Stimulated activated CD8-positive, alpha-beta memory T cell treated with anti-CD3 and anti-CD28 coated beads, Interleukin-7, amount 100 ng/mL, for 1 hour (primary cell): ENCODE results near the gene ENO1.
"Not testable (repeated sequence)": the region's sequence is repeated elsewhere in the genome, so short reads cannot be mapped to it uniquely, and the experiment has no call there.

Experiments used
- DNase-seq, 2 donors: peaks; one replicate each; pipeline ENCODE4 v3.0.0-alpha.2; 2020; ENCODE audit warnings: low read depth in 2 of 2

Gene ENO1

DNA sequence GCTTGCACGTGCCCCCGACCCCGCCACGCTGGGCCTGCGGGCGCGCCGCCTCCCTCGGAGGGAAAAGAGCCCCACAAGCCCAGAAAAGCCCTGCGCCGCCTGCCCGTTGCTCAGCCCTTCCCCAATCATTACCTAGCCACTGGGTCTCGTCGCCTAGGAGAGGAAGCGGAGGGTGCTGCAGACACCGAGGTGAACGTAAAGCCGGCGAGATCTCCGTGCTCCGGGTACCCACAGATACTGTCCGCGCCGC is at the start of gene ENO1:
TSS of gene ENO1 (minus strand) at position 239 of the 250 bp plus-strand sequence. CDS start 3,778 bp downstream, outside the sequence.
- no peak for DNase-seq

DNA sequence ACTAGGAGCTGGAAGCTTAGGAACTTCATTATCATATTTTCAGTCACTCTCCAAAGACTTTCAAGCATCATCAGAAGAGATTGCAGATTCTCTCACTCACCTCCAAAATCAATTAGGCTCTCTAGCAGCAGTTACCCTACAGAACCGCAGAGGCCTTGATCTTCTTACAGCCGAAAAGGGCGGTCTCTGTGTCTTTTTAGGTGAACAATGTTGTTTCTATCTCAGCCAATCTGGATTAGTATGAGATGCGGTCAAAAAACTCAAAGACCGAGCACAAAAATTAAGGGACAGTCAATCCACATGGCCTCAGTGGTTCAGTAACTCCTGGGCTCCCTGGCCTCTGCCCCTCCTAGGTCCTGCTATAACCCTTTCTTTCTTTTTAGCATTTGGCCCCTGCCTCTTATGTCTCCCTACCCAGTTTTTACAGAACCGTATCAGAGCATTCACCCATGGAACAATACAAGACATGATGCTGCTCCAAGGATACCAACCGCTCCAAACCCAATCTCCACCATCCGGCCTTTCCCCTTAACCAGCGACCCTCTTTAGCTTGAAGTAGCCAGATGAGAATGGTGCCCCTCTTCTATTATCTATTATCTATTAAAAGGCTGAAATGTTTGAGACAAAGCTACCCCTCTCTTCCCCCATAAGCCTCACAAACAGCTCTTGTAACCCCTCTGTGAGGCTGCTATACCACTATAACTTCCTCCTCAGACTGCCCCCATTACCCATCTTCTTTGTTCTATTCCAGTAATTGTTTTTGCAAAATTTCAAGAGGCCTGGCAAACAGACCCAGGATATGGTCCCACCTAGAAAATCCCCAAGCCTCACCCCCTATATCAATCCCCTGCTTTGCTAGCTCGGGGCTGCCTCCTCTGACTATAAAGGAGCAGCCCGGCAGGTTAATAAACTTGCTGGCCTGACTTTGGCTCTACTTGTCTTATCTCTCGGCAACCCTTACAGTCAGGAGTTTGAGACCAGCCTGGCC is 48.5 kb upstream of the ENO1 start:
- DNase-seq: no peak

DNA sequence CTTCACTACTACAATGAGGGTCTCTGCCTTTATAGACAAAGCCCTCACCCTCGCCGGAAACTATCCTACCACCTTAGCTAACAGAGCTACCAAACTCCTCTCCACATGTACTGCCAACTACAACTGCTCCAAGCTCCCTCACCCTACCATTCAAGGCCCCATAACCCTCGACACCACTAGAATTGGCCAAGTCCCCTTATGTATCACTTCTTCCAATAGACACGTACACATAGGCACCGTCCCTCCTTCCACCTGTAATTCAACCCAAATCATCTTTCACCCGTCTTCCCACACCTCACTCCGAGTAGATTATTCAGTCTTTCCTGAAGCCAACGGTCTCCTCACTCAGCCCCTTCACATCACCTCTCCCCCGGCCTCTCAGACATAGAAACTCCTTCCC is 47.5 kb upstream of the ENO1 start:
- no peak for DNase-seq

GRCh38 chr1:8925406-8925805 is 46.9 kb upstream of the ENO1 start:
- no peak for DNase-seq

- DNase-seq: no peak
These were observed 44.5 kb upstream of the ENO1 start for GRCh38 chr1:8922962-8923361.

DNA sequence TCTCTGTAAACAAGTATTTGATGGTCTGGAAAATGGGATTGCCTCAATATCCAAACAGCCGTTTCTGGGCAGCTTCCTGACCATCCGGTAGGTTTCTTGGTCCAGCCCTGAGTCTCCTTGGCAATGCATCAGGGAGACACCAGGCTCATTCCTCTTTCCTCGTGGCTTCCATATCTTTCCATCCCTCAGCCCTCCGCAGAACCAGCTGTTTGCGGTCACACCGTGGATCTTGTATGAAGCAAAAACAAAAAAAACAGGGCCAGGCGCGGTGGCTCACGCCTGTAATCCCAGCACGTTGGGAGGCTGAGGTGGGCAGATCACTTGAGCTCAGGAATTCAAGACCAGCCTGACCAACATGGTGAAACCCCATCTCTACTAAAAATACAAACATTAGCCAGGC is 39.0 kb upstream of the ENO1 start:
- not testable (repeated sequence) for DNase-seq

DNA sequence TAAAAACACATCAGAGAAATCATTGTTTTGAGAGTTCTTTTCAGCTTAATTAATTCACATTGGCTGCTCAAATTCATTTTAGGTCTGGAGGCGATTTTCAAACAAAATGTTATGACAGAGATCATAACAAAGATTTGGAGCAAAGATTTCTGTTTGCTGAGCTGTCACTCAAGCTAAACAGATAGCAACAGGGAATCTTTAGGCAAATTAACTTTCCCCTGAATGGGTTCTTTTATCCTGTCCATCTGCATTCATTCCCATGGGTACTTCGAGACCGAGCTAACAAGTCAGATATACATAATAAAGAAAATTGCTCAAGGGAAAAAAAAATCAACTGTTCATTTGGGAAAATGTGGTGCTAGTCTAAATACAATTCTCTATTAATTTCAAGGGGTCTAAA is 37.0 kb upstream of the ENO1 start:
- DNase-seq: no peak

- DNase-seq: no peak
These were observed 36.0 kb upstream of the ENO1 start for GRCh38 chr1:8914466-8914865.

DNA sequence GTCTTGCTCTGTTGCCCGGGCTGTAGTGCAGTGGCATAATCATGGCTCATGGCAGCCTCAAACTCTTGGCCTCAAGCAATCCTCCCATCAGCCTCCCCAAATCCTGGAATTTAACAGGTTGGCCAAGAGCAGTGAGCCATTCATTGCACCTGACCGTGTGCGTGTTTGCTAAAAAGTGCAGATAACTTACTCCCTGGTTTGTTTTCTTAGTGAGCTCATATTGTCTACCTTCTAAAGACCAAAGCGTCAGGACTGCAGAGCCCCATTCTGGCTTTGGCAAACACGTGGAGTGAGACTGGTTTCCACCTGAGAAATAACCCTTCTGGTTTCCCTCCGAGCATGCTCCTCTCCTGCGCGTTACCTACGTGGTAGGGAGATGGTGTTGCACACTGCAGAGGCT is 35.0 kb upstream of the ENO1 start:
- no peak for DNase-seq

DNA sequence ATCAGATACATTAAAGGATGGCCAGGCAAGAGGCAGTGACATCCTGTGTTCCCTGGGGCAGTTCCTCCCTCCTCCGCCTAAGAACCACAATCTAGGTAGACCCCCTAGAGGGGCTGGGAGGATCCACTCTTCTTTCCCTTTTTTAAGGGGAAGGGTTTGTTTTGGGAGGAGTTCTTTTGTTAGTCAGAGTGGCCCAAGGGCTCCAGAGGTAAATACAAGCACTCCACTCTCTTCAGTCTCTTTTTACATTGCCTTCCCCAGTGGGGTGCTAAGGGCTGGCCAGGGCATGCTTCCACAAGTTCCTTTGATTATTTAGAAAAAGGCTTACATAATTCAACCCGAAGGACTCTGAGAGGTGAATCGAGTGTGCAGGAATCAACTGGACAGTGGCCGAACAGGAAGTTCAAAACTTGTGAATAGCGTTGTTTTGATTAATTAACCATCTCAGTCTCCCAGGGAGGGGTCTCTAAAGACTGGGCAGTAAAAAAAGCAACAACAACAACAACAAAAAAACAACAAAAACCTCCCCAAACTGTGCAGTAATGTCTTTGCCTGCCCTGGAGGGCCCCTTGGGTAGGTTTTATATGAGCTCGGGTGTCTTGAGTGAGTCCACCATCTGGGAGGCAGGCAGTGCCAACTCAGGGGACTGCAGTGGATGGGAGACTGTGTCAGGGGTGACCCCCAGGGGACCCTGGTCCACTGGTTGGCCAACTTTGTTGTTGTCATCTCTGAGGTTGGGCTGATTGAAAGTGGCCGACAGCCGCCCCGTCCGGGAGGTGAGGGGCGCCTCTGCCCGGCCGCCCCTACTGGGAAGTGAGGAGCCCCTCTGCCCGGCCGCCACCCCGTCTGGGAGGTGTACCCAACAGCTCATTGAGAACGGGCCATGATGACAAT is 33.2 kb upstream of the ENO1 start:
- DNase-seq: no peak

- no peak for DNase-seq
These were observed 32.4 kb upstream of the ENO1 start for GRCh38 chr1:8910914-8911313.

GRCh38 chr1:8910331-8910730 is 31.8 kb upstream of the ENO1 start:
- no peak for DNase-seq

DNA sequence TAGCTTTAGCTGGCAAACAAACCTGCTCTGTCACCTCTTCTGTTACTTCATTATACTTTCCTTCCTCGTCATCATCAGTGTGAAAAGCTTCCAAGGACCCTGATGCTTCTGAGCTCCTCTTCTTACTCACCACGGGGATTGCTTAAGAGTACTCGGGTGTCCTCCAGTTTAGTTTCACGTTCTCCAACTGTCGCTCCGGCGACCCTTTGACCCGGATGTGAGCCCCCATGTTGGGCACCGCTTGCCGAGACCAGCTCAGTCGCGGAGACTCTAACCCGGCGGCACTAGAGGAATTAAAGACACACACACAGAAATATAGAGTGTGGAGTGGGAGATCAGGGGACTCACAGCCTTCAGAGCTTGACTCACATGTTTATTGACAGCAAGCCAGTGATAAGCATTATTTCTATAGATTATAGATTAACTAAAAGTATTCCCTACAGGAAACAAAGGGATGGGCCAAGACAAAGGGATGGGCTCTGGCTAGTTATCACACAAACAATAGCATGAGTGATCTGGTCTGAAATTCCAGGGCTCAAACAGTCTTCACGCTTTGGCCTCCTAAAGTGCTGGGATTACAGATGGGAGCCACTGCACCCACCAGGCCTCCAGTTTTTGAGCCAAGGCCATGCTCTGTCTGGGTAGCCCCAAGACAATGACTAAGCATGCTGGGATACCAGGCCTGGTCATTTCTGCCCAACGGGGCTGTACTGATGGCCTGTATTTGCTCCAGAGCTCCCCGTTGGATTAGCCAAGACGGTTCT is 30.1 kb upstream of the ENO1 start:
- DNase-seq: no peak

GRCh38 chr1:8905582-8906191 is 27.2 kb upstream of the ENO1 start:
- no peak for DNase-seq

DNA sequence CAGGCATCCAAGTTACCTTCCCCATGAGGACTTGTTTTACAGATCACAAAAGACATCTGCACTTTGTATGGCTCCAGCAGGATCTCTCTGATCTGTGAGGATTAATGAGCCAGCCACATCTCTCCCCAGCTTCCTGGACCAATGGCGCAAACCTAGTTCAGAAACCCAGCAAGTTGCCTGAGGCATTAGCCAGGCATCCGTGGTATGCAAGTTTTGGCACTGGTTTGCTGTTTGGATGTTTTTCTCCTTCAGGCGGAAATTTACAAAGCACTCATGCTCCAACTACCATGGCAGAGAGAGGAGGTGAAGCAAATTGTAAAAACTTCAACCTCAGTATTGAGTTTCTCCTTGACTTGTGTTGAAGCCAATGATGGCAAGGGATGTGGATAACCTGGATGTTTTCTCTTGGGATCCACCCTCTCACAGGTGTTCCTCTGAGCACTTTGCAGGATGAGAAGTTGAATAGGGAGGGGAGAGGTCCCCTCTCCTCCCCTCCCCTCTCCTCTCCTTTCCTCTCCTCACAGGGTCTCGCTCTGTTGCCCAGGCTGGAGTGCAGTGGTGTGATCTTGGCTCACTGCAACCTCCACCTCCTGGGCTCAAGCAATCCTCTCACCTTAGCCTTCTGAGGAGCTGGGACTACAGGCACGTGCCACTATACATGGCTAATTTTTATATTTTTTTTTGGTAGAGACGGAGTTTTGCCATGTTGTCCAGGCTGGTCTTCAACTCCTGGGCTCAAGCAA is 25.6 kb upstream of the ENO1 start:
- no peak for DNase-seq

- DNase-seq: no peak
These were observed 24.9 kb upstream of the ENO1 start for GRCh38 chr1:8903410-8903809.

- no peak for DNase-seq
These were observed 24.3 kb upstream of the ENO1 start for GRCh38 chr1:8902765-8903164.

- DNase-seq: not testable (repeated sequence)
These were observed 22.2 kb upstream of the ENO1 start for GRCh38 chr1:8900684-8901083.

DNA sequence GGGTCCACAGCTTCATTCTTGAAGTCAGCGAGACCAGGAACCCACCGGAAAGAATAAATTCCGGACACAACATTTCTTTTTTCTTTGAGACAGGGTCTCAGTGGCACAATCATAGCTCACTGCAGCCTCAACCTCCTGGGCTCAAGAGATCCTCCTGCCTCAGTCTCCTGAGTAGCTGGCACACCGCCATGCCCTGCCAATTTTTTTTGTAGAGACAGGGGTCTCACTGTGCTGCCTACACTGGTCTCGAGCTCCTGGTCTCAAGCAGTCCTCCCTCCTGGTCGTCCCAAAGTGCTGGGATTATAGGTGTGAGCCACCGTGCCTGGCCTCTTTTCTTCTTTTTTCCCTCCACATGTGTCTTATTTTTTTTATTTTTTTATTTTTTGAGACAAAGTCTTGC is 20.6 kb upstream of the ENO1 start:
- DNase-seq: no peak

GRCh38 chr1:8898418-8898817 is 19.9 kb upstream of the ENO1 start:
- DNase-seq: not testable (repeated sequence)

DNA sequence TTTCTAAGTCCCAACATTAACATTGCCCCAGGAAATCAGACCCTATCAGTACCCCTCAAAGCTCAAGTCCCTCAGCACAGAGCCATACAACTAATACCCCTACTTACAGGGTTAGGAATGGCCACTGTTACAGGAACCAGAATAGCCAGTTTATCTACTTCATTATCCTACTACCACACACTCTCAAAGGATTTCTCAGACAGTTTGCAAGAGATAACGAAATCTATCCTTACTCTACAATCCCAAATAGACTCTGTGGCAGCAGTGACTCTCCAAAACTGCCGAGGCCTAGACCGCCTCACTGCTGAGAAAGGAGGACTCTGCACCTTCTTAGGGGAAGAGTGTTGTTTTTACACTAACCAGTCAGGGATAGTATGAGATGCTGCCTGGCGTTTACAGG is 19.0 kb upstream of the ENO1 start:
- DNase-seq: not testable (repeated sequence)
